ENCODE measurements around the gene CST3. TPM values are rescaled to one million over a fixed set of nuclear protein-coding genes. Genes with fewer than 3 reads are reported as not detected.

Gene CST3
- total and polyA plus RNA-seq, 2 of the 8 experiments (the other 6 are each of a cell fraction or from before 2014, with no cell fraction given) = 53.2 to 184 TPM

- Histone ChIP-seq H2AFZ (ENCODE audit: low read length) (no peak overlapping the region), H4K8ac (ENCODE audit: extremely low read depth, insufficient read depth, low read length) (no peak overlapping the region), H3K27me3 (replicated peaks in 1 of 4; ENCODE audit: control insufficient read depth in 3 of 4, extremely low read depth in 1 of 4, insufficient read depth in 3 of 4, low read length in 3 of 4) (no peaks in the 10 kb centered on the region), H2BK12ac (ENCODE audit: low read depth, low read length) (no peak overlapping the region), H3K36me3 (ENCODE audit: control insufficient read depth in 2 of 4, insufficient read depth in 4 of 4, low read length in 3 of 4) (no peaks in the 10 kb centered on the region), H3K14ac (ENCODE audit: insufficient read length) (no peak overlapping the region), H3K9ac (replicated peaks in 1 of 4; ENCODE audit: extremely low read depth in 1 of 4, low read depth in 3 of 4, low read length in 3 of 4) (no peak overlapping the region), H3K9me3 (ENCODE audit: insufficient read depth in 2 of 2, low read depth in 1 of 2, low read length in 1 of 2) (no peaks in the 10 kb centered on the region), H3K23ac (ENCODE audit: insufficient read length) (no peak overlapping the region), H4K91ac (replicated peaks; ENCODE audit: insufficient read length, low read length) (no peak overlapping the region), H4K5ac (ENCODE audit: insufficient read length, low read depth, low read length) (no peak overlapping the region), H2BK120ac (replicated peaks; ENCODE audit: low read depth, low read length) (no peak overlapping the region), H4K20me1 (replicated peaks in 1 of 2; ENCODE audit: control insufficient read depth in 1 of 2, insufficient read depth in 2 of 2, low read length in 2 of 2) (no peaks in the 10 kb centered on the region), H3K27ac (ENCODE audit: low read depth, low read length) (no peak overlapping the region), H3K4me1 (replicated peaks in 1 of 4; ENCODE audit: control insufficient read depth in 3 of 4, insufficient read depth in 4 of 4, low read length in 3 of 4) (peaks cover 0 to 4% (median 2%) of the 10 kb centered on the region in 4 experiments; a peak in 3 of 7 replicates), H3K18ac (ENCODE audit: extremely low read depth, low read length) (no peak overlapping the region), H2BK15ac (ENCODE audit: low read length) (no peak overlapping the region), H2BK20ac (ENCODE audit: low read length) (no peak overlapping the region), H3K4ac (replicated peaks; ENCODE audit: insufficient read length, low read depth, low read length) (no peak overlapping the region), H2AK5ac (ENCODE audit: low read depth, low read length) (no peak overlapping the region), H3K4me2 (ENCODE audit: insufficient read depth in 1 of 2, low read depth in 2 of 2, low read length in 2 of 2) (no peak overlapping the region), H3K56ac (replicated peaks; ENCODE audit: insufficient read length, low read depth, low read length) (no peak overlapping the region), H3K79me1 (ENCODE audit: low read depth, low read length) (no peaks in the 10 kb centered on the region), H3K79me2 (ENCODE audit: control insufficient read depth in 1 of 2, insufficient read depth in 2 of 2, low read length in 2 of 2) (no peaks in the 10 kb centered on the region), H3K4me3 (ENCODE audit: extremely low read depth in 1 of 4, insufficient read depth in 2 of 4, low read depth in 3 of 4, low read length in 4 of 4) (no peak overlapping the region), H2BK5ac (ENCODE audit: low read depth, low read length) (no peak overlapping the region), H3K23me2 (ENCODE audit: low read depth, low read length) (peaks cover 2% of the 10 kb centered on the region; the same call in 1 of the 2 replicates)
- 63% methylated on average over 4 of the region's 4 CpGs; no CpG with 5 or more reads in 1 of the 2 experiments for WGBS, 2 experiments (ENCODE audit: extremely low coverage in 1 of 2, insufficient coverage in 1 of 2, insufficient read length in 1 of 2, insufficient replicate concordance in 2 of 2, low coverage in 1 of 2, low lambda C conversion rate in 2 of 2, missing lambda C conversion rate in 1 of 2)
- DNase-seq (ENCODE audit: low read depth in 1 of 2, low spot score in 2 of 2) (no peak), FAIRE-seq (no peak)
- POLR2A ChIA-PET (ENCODE audit: partially characterized antibody) = no interaction called here
- CTCF ChIA-PET (ENCODE audit: partially characterized antibody) = no interaction called here
- TF ChIP-seq CTBP2 (IDR thresholded peaks at IDR 0.05; ENCODE audit: borderline replicate concordance, insufficient read depth, insufficient read length, low read length) (no peak), E2F6 (IDR thresholded peaks at IDR 0.05) (no peak), MAFK (IDR thresholded peaks at IDR 0.05; ENCODE audit: low read depth, low read length) (no peak), MAX (IDR thresholded peaks at IDR 0.05) (no peak), BRCA1 (IDR thresholded peaks at IDR 0.05; ENCODE audit: low read depth, low read length) (no peak), CTCF (IDR thresholded peaks at IDR 0.05; ENCODE audit: control extremely low read depth in 1 of 3, insufficient read depth in 1 of 3, low read depth in 1 of 3, low read length in 3 of 3) (no peak), TAF1 (IDR thresholded peaks at IDR 0.05; ENCODE audit: low read depth, low read length) (no peak), PHF8 (conservative IDR thresholded peaks at IDR 0.05; ENCODE audit: low read depth, low read length) (no peak), BCL11A (IDR thresholded peaks at IDR 0.05; ENCODE audit: low read depth in 2 of 2, low read length in 2 of 2) (no peak), BACH1 (IDR thresholded peaks at IDR 0.05; ENCODE audit: low read length) (no peak)
These were observed 14.0 kb downstream of the CST3 start for GRCh38 chr20:23623666-23624323.

Measured in H1 (cell line).